SK-N-SH treated with all-trans-retinoic acid at 6 μM for 48 hours (cell line): ENCODE results near the gene AIG1.
A peak's percentile ranks its signal among the peaks of the same experiment; 100 is the strongest.

Source experiments
- ATAC-seq: fragments of 200-7000 bp; cut with Tn5 transposase; 3 replicates; pipeline ENCODE4 v1.9.1; 2020; ENCODE audit warnings: mild to moderate bottlenecking, moderate library complexity
- BACH2 ChIP-seq: fragments of 250-450 bp; sonication (Bioruptor Pico); IDR thresholded peaks from 2 replicates; pipeline ENCODE4 v1.9.0; 2021; ENCODE audit warnings: mild to moderate bottlenecking, borderline replicate concordance
- CSDC2 ChIP-seq: fragments of 250-450 bp; sonication (Bioruptor Pico); IDR thresholded peaks from 2 replicates; pipeline ENCODE4 v1.5.0; 2020; ENCODE audit warnings: mild to moderate bottlenecking, moderate library complexity
- CSRNP3 ChIP-seq: fragments of 250-450 bp; sonication (Bioruptor Pico); IDR thresholded peaks from 2 replicates; pipeline ENCODE4 v1.5.1; 2021; ENCODE audit warnings: mild to moderate bottlenecking, moderate library complexity
- GLIS3 ChIP-seq: fragments of 250-450 bp; sonication (Bioruptor Pico); IDR thresholded peaks from 2 replicates; pipeline ENCODE4 v1.5.0; 2020; ENCODE audit warnings: mild to moderate bottlenecking, moderate library complexity
- ISL1 ChIP-seq: fragments of 250-450 bp; sonication (Bioruptor Pico); IDR thresholded peaks from 2 replicates; pipeline ENCODE4 v2.1.2; 2022; ENCODE audit warnings: mild to moderate bottlenecking, moderate library complexity
- OSR1 ChIP-seq: fragments of 250-450 bp; sonication (Bioruptor Pico); IDR thresholded peaks from 2 replicates; pipeline ENCODE4 v1.8.0; 2022; ENCODE audit warnings: moderate library complexity, mild to moderate bottlenecking, inconsistent platforms
- PATZ1 ChIP-seq: fragments of 250-450 bp; sonication (Bioruptor Pico); IDR thresholded peaks from 2 replicates; pipeline ENCODE4 v1.8.0; 2020; ENCODE audit warnings: mild to moderate bottlenecking, moderate library complexity, borderline replicate concordance
- POU6F1 ChIP-seq: fragments of 250-450 bp; sonication (Bioruptor Pico); IDR thresholded peaks from 2 replicates; pipeline ENCODE4 v1.8.0; 2021; ENCODE audit warnings: low read depth, mild to moderate bottlenecking, moderate library complexity, borderline replicate concordance
- PPARA ChIP-seq: fragments of 250-450 bp; sonication (Bioruptor Pico); IDR thresholded peaks from 2 replicates; pipeline ENCODE4 v1.5.0; 2020; ENCODE audit warnings: mild to moderate bottlenecking, borderline replicate concordance
- RARB ChIP-seq: fragments of 250-450 bp; sonication (Bioruptor Pico); IDR thresholded peaks from 2 replicates; pipeline ENCODE4 v1.8.0; 2021; ENCODE audit warnings: mild to moderate bottlenecking, moderate library complexity
- SNAI2 ChIP-seq: fragments of 250-450 bp; sonication (Bioruptor Pico); IDR thresholded peaks from 2 replicates; pipeline ENCODE4 v1.5.0; 2020; ENCODE audit warnings: mild to moderate bottlenecking, moderate library complexity
- TCF4 ChIP-seq: fragments of 250-450 bp; sonication (Bioruptor Pico); IDR thresholded peaks from 2 replicates; pipeline ENCODE4 v1.8.0; 2021; ENCODE audit warnings: mild to moderate bottlenecking, moderate library complexity, borderline replicate concordance
- TOX ChIP-seq: fragments of 250-450 bp; sonication (Bioruptor Pico); IDR thresholded peaks from 2 replicates; pipeline ENCODE4 v1.8.0; 2021; ENCODE audit warnings: mild to moderate bottlenecking, moderate library complexity, borderline replicate concordance
- TSHZ2 ChIP-seq: fragments of 250-450 bp; sonication (Bioruptor Pico); IDR thresholded peaks from 2 replicates; pipeline ENCODE4 v1.5.0; 2020; ENCODE audit warnings: mild to moderate bottlenecking, moderate library complexity
- ZFP3 ChIP-seq: fragments of 250-450 bp; sonication (Bioruptor Pico); IDR thresholded peaks from 2 replicates; pipeline ENCODE4 v1.5.0; 2020; ENCODE audit warnings: mild to moderate bottlenecking, moderate library complexity
- ZFP30 ChIP-seq: fragments of 450-650 bp; formaldehyde crosslinking; IDR thresholded peaks from 2 replicates; pipeline ENCODE4 v1.5.0; 2022; ENCODE audit warnings: mild to moderate bottlenecking, moderate library complexity
- ZNF565 ChIP-seq: fragments of 450-650 bp; formaldehyde crosslinking; conservative IDR thresholded peaks from 2 replicates; pipeline ENCODE4 v1.5.0; 2020; ENCODE audit warnings: low read depth, mild to moderate bottlenecking, moderate library complexity
- ZNF70 ChIP-seq: fragments of 450-650 bp; formaldehyde crosslinking; IDR thresholded peaks from 2 replicates; pipeline ENCODE4 v1.5.0; 2020; ENCODE audit warnings: mild to moderate bottlenecking, moderate library complexity
- ZNF8 ChIP-seq: fragments of 450-650 bp; formaldehyde crosslinking; IDR thresholded peaks from 2 replicates; pipeline ENCODE4 v1.5.0; 2020; ENCODE audit warnings: mild to moderate bottlenecking, moderate library complexity

Gene AIG1

GRCh38 chr6:143059663-143060353 is 881 bp upstream of the AIG1 start (continued):
- no peak for TF ChIP-seq TSHZ2 (CRISPR knock-in tag)
- TF ChIP-seq RARB (CRISPR knock-in tag), result no peak

GRCh38 chr6:143060354-143060805 is 309 bp upstream of the AIG1 start:
- ATAC-seq, result peak; percentile 91

GRCh38 chr6:143061597-143062385 is 1.1 kb downstream of the AIG1 start:
- no peak for TF ChIP-seq OSR1 (CRISPR knock-in tag)
- ATAC-seq, result no peak

More at GRCh38 chr6:143060354-143060805, 309 bp upstream of the AIG1 start:
- TF ChIP-seq ZFP3 (peak; percentile 70), TSHZ2 (CRISPR knock-in tag) (peak; percentile 50; the same call in 1 of the 2 replicates), ZFP30 (no peak)

- TF ChIP-seq TCF4 (CRISPR knock-in tag) (no peak), OSR1 (CRISPR knock-in tag) (no peak), PATZ1 (CRISPR knock-in tag) (no peak), CSRNP3 (no peak), PPARA (CRISPR knock-in tag) (no peak), GLIS3 (no peak), BACH2 (CRISPR knock-in tag) (no peak), ZNF70 (CRISPR knock-in tag) (no peak), TOX (CRISPR knock-in tag) (no peak)
- TF ChIP-seq, all 23 proteins: peak for 0
- ATAC-seq, result no peak
These were observed 1.9 kb downstream of the AIG1 start for GRCh38 chr6:143062551-143062950.

GRCh38 chr6:143063631-143064030 is 2.9 kb downstream of the AIG1 start:
- ATAC-seq, result no peak
- TF ChIP-seq ZNF8 (no peak), ZNF70 (CRISPR knock-in tag) (no peak), ZFP30 (no peak), CSDC2 (CRISPR knock-in tag) (no peak), ISL1 (CRISPR knock-in tag) (no peak), RARB (CRISPR knock-in tag) (no peak), POU6F1 (no peak), SNAI2 (no peak), TCF4 (CRISPR knock-in tag) (no peak), ZNF565 (CRISPR knock-in tag) (no peak), CSRNP3 (no peak)
